Neural cell (in vitro differentiated cells): ENCODE measurements around the gene C6orf132. TPM values are rescaled to one million over a fixed set of nuclear protein-coding genes. Genes with fewer than 3 reads are reported as not detected.

Source experiments
- H2AFZ ChIP-seq: fragments of 200-600, 300-800 bp; sonication (generic), shearing (Covaris generic); 2 replicates; pipeline ENCODE4 v1.6.0; 2014; ENCODE audit warnings: low read depth, mild to moderate bottlenecking, antibody characterized with exemption, low read length, moderate library complexity
- H3F3A ChIP-seq: fragments of 200-600 bp; shearing (Covaris generic); 2 replicates; pipeline ENCODE4 v1.6.1; 2016; ENCODE audit warnings: mild to moderate bottlenecking, moderate library complexity, mixed read lengths, antibody characterized with exemption, low read length; ENCODE audit not compliant: insufficient read depth, poor library complexity, severe bottlenecking
- H3K27ac ChIP-seq: fragments of 200-600, 300-800 bp; sonication (generic), shearing (Covaris generic); 2 replicates; pipeline ENCODE4 v1.5.1; 2014; ENCODE audit warnings: mild to moderate bottlenecking, low read length, moderate library complexity
- H3K27me3 ChIP-seq: fragments of 300-800, 200-600 bp; sonication (generic), shearing (Covaris generic); 2 replicates; pipeline ENCODE4 v1.6.0; 2014; ENCODE audit warnings: mild to moderate bottlenecking, low read depth, low read length, moderate library complexity; ENCODE audit not compliant: insufficient read depth
- H3K36me3 ChIP-seq: fragments of 300-800, 200-600 bp; sonication (generic), shearing (Covaris generic); 2 replicates; pipeline ENCODE4 v1.5.1; 2014; ENCODE audit warnings: mild to moderate bottlenecking, antibody characterized with exemption, low read length, moderate library complexity; ENCODE audit not compliant: insufficient read depth
- H3K4me2 ChIP-seq: fragments of 300-800, 200-600 bp; sonication (generic), shearing (Covaris generic); 2 replicates; pipeline ENCODE4 v1.6.0; 2014; ENCODE audit warnings: mild to moderate bottlenecking, low read length
- H3K4me3 ChIP-seq: fragments of 300-800, 200-600 bp; sonication (generic), shearing (Covaris generic); 2 replicates; pipeline ENCODE4 v1.5.1; 2014; ENCODE audit warnings: mild to moderate bottlenecking, low read length, moderate library complexity
- H3K79me2 ChIP-seq: fragments of 200-600 bp; shearing (Covaris generic); replicated peaks from 2 replicates; pipeline ENCODE4 v1.6.0; 2014; ENCODE audit warnings: mild to moderate bottlenecking, low read length, moderate library complexity; ENCODE audit not compliant: insufficient read depth
- H3K9ac ChIP-seq: fragments of 300-800, 200-600 bp; sonication (generic), shearing (Covaris generic); 2 replicates; pipeline ENCODE4 v1.6.1; 2016; ENCODE audit warnings: mild to moderate bottlenecking, low read length, mixed read lengths
- H3K9me2 ChIP-seq: fragments of 200-600 bp; shearing (Covaris generic); 2 replicates; pipeline ENCODE4 v1.6.1; 2016; ENCODE audit warnings: mild to moderate bottlenecking, low read length, mixed read lengths; ENCODE audit not compliant: insufficient read depth
- H3K9me3 ChIP-seq: fragments of 200-600, 300-800 bp; sonication (generic), shearing (Covaris generic); 2 replicates; pipeline ENCODE4 v1.6.1; 2016; ENCODE audit warnings: mild to moderate bottlenecking, mixed run types, low read length, moderate library complexity, mixed read lengths
- H4K20me1 ChIP-seq: fragments of 200-600 bp; shearing (Covaris generic); 2 replicates; pipeline ENCODE4 v1.6.1; 2016; ENCODE audit warnings: mild to moderate bottlenecking, mixed run types; ENCODE audit not compliant: insufficient read depth
- CTCF ChIP-seq: fragments of 450-650 bp; IDR thresholded peaks from 2 replicates; pipeline ENCODE4 v1.5.1; 2014; ENCODE audit warnings: antibody characterized with exemption, mild to moderate bottlenecking, moderate library complexity; ENCODE audit not compliant: poor library complexity, severe bottlenecking
- EP300 ChIP-seq: fragments of 450-650 bp; conservative IDR thresholded peaks from 2 replicates; pipeline ENCODE4 v1.6.1; 2014; ENCODE audit warnings: antibody characterized with exemption, mild to moderate bottlenecking, moderate library complexity; ENCODE audit not compliant: poor library complexity, severe bottlenecking
- EZH2 ChIP-seq: fragments of 200-600, 300-800 bp; shearing (Covaris generic), sonication (generic); IDR thresholded peaks from 2 replicates; pipeline ENCODE4 v1.6.1; 2014; ENCODE audit warnings: antibody characterized with exemption, low read length, borderline replicate concordance, mild to moderate bottlenecking; ENCODE audit not compliant: insufficient read depth, poor library complexity, severe bottlenecking
- MXI1 ChIP-seq: fragments of 450-650 bp; conservative IDR thresholded peaks from 2 replicates; pipeline ENCODE4 v1.6.1; 2014; ENCODE audit warnings: antibody characterized with exemption, mild to moderate bottlenecking; ENCODE audit not compliant: poor library complexity, severe bottlenecking
- POLR2AphosphoS5 ChIP-seq: IDR thresholded peaks from 2 replicates; pipeline ENCODE4 v1.6.1; 2012
- RAD21 ChIP-seq: fragments of 450-650 bp; conservative IDR thresholded peaks from 2 replicates; pipeline ENCODE4 v1.6.1; 2014; ENCODE audit warnings: antibody characterized with exemption, mild to moderate bottlenecking, moderate library complexity
- REST ChIP-seq: IDR thresholded peaks from 2 replicates; pipeline ENCODE4 v1.6.1; 2012; ENCODE audit warnings: borderline replicate concordance
- SMC3 ChIP-seq: fragments of 450-650 bp; conservative IDR thresholded peaks from 2 replicates; pipeline ENCODE4 v1.6.1; 2014; ENCODE audit warnings: antibody characterized with exemption, mild to moderate bottlenecking, moderate library complexity; ENCODE audit not compliant: poor library complexity
- TAF1 ChIP-seq: IDR thresholded peaks from 2 replicates; pipeline ENCODE4 v1.6.1; 2012; ENCODE audit warnings: low read depth
- polyA plus RNA-seq: library from polyadenylated mRNA; depleted of rRNA; stranded (reverse); fragments of >200 nt; gene quantifications from 2 replicates; pipeline ENCODE4 v1.2.3, GENCODE V29; 2014

C6orf132 gene
- polyA plus RNA-seq, 1 donor from 2014 or later = not detected

GRCh38 chr6:42104095-42104803 is 38.2 kb downstream of the C6orf132 start:
- H3K9me2 ChIP-seq = no peaks in the 10 kb centered on the region
- H3K9ac ChIP-seq = no peak overlapping the region
- no peaks in the 10 kb centered on the region for H3K27me3 ChIP-seq
- TF ChIP-seq MXI1 (no peak), REST (no peak), TAF1 (no peak), SMC3 (no peak), RAD21 (no peak), EP300 (no peak), CTCF (no peak), EZH2 (no peak), POLR2AphosphoS5 (no peak)
- no peaks in the 10 kb centered on the region for H3K9me3 ChIP-seq
- no peak overlapping the region for H3K27ac ChIP-seq
- no peaks in the 10 kb centered on the region for H4K20me1 ChIP-seq
- H3K4me2 ChIP-seq = no peak overlapping the region
- H3F3A ChIP-seq = no peaks in the 10 kb centered on the region
- no peaks in the 10 kb centered on the region for H3K36me3 ChIP-seq
- no peaks in the 10 kb centered on the region for H3K79me2 ChIP-seq
- H2AFZ ChIP-seq = no peak overlapping the region
- no peak overlapping the region for H3K4me3 ChIP-seq

- no peak for TF ChIP-seq REST
- no peak for TF ChIP-seq TAF1
- TF ChIP-seq MXI1 = no peak
- TF ChIP-seq RAD21 = no peak
- TF ChIP-seq EP300 = no peak
- no peak for TF ChIP-seq SMC3
- no peak for TF ChIP-seq POLR2AphosphoS5
- TF ChIP-seq EZH2 = no peak
- H2AFZ ChIP-seq = no peak overlapping the region
- no peak overlapping the region for H3K4me3 ChIP-seq
- no peaks in the 10 kb centered on the region for H3K36me3 ChIP-seq
- no peak overlapping the region for H3K9ac ChIP-seq
- H3K27me3 ChIP-seq = no peaks in the 10 kb centered on the region
- H3K9me2 ChIP-seq = no peaks in the 10 kb centered on the region
- H4K20me1 ChIP-seq = no peaks in the 10 kb centered on the region
- H3K4me2 ChIP-seq = no peak overlapping the region
- no peaks in the 10 kb centered on the region for H3K79me2 ChIP-seq
- H3F3A ChIP-seq = no peaks in the 10 kb centered on the region
- no peaks in the 10 kb centered on the region for H3K9me3 ChIP-seq
- no peak overlapping the region for H3K27ac ChIP-seq
Measured at GRCh38 chr6:42103753-42104094, 38.7 kb downstream of the C6orf132 start.
